Measurements from ENCODE around the gene MRPS24.

DNA sequence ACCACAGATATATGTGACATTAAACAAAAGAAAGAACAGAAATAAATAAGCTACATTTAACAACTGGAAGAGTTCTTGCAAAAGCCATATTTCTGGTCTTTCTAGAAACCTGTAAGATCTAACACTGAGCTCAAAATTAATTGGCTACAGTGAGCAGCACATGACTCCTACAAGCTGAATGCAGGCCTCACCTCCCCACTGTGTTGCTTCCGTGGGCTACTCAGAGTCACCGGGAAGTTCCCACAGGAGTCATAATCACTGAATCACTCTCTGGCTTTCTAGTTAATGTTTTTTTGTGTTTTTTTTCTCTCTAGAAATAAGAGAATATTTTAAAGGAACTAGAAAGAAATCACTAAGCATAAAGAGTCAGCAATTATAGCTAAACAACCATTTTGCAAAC lies 10.2 kb upstream of the MRPS24 start:
- TF ChIP-seq CTCF (IDR thresholded peaks at IDR 0.05) (no peak), POLR2AphosphoS5 (IDR thresholded peaks at IDR 0.05; ENCODE audit: insufficient read depth in 1 of 2, low read depth in 1 of 2) (no peak)

All from vagina (tissue), 2 donors.